Epithelial cell of esophagus (primary cell): Measurements from ENCODE around the gene NCCRP1.

Experiments used
- DNase-seq: peaks from one replicate; pipeline ENCODE4 v3.0.0; 2010; ENCODE audit warnings: low read depth
- H3K4me3 ChIP-seq: 2 replicates; pipeline ENCODE4 v1.5.1; 2011; ENCODE audit warnings: mild to moderate bottlenecking, low read length, control low read depth
- CTCF ChIP-seq: IDR thresholded peaks from 2 replicates; pipeline ENCODE4 v1.5.1; 2011; ENCODE audit warnings: low read depth, mild to moderate bottlenecking, low read length, control low read depth, inconsistent platforms; ENCODE audit not compliant: insufficient read depth; ENCODE audit errors: missing control alignments

Gene NCCRP1

GRCh38 chr19:39180749-39181148, 16.0 kb upstream of the NCCRP1 start:
- no peak for DNase-seq
- no peak overlapping the region for H3K4me3 ChIP-seq
- no peak for TF ChIP-seq CTCF

GRCh38 chr19:39181500-39182173, 15.1 kb upstream of the NCCRP1 start:
- H3K4me3 ChIP-seq = no peak overlapping the region
- no peak for DNase-seq
- TF ChIP-seq CTCF = no peak

- H3K4me3 ChIP-seq = no peak overlapping the region
- TF ChIP-seq CTCF = no peak
- peak; percentile 52 for DNase-seq
Observed at GRCh38 chr19:39182174-39182505, 14.6 kb upstream of the NCCRP1 start.

GRCh38 chr19:39183104-39183503, 13.7 kb upstream of the NCCRP1 start:
- H3K4me3 ChIP-seq = no peak overlapping the region
- TF ChIP-seq CTCF = no peak
- peak; percentile 47 for DNase-seq

GRCh38 chr19:39186391-39186790, 10.4 kb upstream of the NCCRP1 start:
- no peak overlapping the region for H3K4me3 ChIP-seq
- no peak for TF ChIP-seq CTCF
- DNase-seq = no peak

- DNase-seq = no peak
- TF ChIP-seq CTCF = no peak
- H3K4me3 ChIP-seq = no peak overlapping the region
Observed at GRCh38 chr19:39187552-39187943, 9.2 kb upstream of the NCCRP1 start.

- no peak overlapping the region for H3K4me3 ChIP-seq
- DNase-seq = no peak
- TF ChIP-seq CTCF = no peak
Observed at GRCh38 chr19:39188960-39189359, 7.8 kb upstream of the NCCRP1 start.
